ENCODE data around the gene PNN. TPM values are rescaled to one million over a fixed set of nuclear protein-coding genes. Genes with fewer than 3 reads are reported as not detected.

Gene PNN
- total RNA-seq, 1 experiment from 2014 or later = 167 TPM

GRCh38 chr14:39229601-39230110 lies 54.6 kb downstream of the PNN start:
- no peaks in the 10 kb centered on the region for H3K27me3 Mint-ChIP-seq (ENCODE audit: low read depth)
- Histone ChIP-seq H3K9me3 (ENCODE audit: control insufficient read depth, low read depth, low read length) (no peaks in the 10 kb centered on the region), H2BK120ac (ENCODE audit: low read depth, low read length, poor library complexity, severe bottlenecking) (no peak overlapping the region), H3K27ac (ENCODE audit: insufficient read length, low read depth, low read length) (no peak overlapping the region), H3K4ac (ENCODE audit: low read depth, low read length) (no peak overlapping the region), H2AFZ (ENCODE audit: low read length) (no peak overlapping the region), H3K4me1 (ENCODE audit: insufficient read depth, low read length) (no peaks in the 10 kb centered on the region), H2AK5ac (ENCODE audit: insufficient read length, low read length) (no peak overlapping the region), H3K79me1 (ENCODE audit: insufficient read depth, low read depth, low read length, poor library complexity, severe bottlenecking) (no peaks in the 10 kb centered on the region), H3K23me2 (ENCODE audit: insufficient read length, low read depth, low read length, poor library complexity, severe bottlenecking) (no peaks in the 10 kb centered on the region), H3K79me2 (ENCODE audit: insufficient read depth, low read length) (no peaks in the 10 kb centered on the region), H2BK12ac (ENCODE audit: insufficient read length, low read depth, low read length) (no peak overlapping the region), H4K91ac (ENCODE audit: insufficient read length, low read depth, low read length) (no peak overlapping the region), H3K56ac (ENCODE audit: insufficient read length, low read depth, low read length) (no peak overlapping the region), H2BK5ac (ENCODE audit: insufficient read length, low read length) (no peak overlapping the region), H2BK20ac (ENCODE audit: low read depth, low read length, poor library complexity, severe bottlenecking) (no peak overlapping the region), H3K4me2 (ENCODE audit: insufficient read depth, insufficient read length, low read length) (no peak overlapping the region), H4K5ac (ENCODE audit: insufficient read length, low read depth, low read length) (no peak overlapping the region), H4K20me1 (ENCODE audit: control insufficient read depth, insufficient read depth, insufficient read length) (no peaks in the 10 kb centered on the region), H3T11ph (ENCODE audit: low read length) (no peak overlapping the region), H3K9ac (ENCODE audit: extremely low read depth, insufficient read length, low read length) (no peak overlapping the region), H3K14ac (ENCODE audit: insufficient read depth, low read length) (no peak overlapping the region), H3K18ac (ENCODE audit: insufficient read length, low read depth, low read length) (no peak overlapping the region), H4K8ac (replicated peaks; ENCODE audit: insufficient read length, low read depth, low read length) (no peak overlapping the region), H3K23ac (ENCODE audit: insufficient read length, low read depth, low read length) (no peak overlapping the region), H2BK15ac (ENCODE audit: low read depth, low read length) (no peak overlapping the region), H3K27me3 (ENCODE audit: insufficient read depth, low read length) (no peaks in the 10 kb centered on the region)
- no CpG with 5 or more reads among the region's 3 CpGs for WGBS (ENCODE audit: extremely low coverage, insufficient read length, low lambda C conversion rate)
- TF ChIP-seq CTCF (conservative IDR thresholded peaks at IDR 0.05) = no peak
- H3K36me3 Mint-ChIP-seq (ENCODE audit: insufficient read depth in 1 of 3, low read depth in 3 of 3) = no peaks in the 10 kb centered on the region
- H3K27ac Mint-ChIP-seq = peak overlapping the region in 1 of 3 experiments; percentile 63; a peak in 2 of 7 replicates
- no peak for DNase-seq
- no peak overlapping the region for H3K4me3 Mint-ChIP-seq
- H3K9me3 Mint-ChIP-seq = no peaks in the 10 kb centered on the region
- H3K4me1 Mint-ChIP-seq = peaks cover 3% of the 10 kb centered on the region in 2 experiments; a peak in 1 of 4 replicates

Measured in H9 (cell line).